Hippocampal formation (tissue), 2 donors: Measurements from ENCODE around the gene TFF2.

ENCODE experiments used
- DNase-seq, 2 donors: peaks; one replicate each; lab custom pipeline; 2025; lab: John Stamatoyannopoulos, UW

TFF2 gene

DNA sequence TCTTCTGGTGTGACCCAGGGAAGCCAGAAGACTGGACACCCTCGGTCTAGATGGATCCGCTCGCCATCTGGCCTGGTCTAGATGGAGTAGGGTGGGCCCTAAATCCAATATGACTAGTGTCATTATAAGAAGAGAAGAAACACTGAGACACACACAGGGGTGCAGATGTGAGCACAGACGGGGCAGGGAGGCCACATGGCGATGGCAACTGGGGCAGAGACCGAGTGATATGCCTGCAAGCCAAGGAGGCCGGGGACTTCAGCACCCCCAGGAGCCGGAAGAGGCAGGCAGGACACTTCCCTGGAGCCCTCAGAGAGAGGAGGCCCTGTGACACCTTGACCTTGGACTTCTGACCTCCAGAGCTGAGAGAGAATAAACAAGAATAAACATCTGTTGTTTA, 30.0 kb downstream of the TFF2 start:
- no peak for DNase-seq

DNA sequence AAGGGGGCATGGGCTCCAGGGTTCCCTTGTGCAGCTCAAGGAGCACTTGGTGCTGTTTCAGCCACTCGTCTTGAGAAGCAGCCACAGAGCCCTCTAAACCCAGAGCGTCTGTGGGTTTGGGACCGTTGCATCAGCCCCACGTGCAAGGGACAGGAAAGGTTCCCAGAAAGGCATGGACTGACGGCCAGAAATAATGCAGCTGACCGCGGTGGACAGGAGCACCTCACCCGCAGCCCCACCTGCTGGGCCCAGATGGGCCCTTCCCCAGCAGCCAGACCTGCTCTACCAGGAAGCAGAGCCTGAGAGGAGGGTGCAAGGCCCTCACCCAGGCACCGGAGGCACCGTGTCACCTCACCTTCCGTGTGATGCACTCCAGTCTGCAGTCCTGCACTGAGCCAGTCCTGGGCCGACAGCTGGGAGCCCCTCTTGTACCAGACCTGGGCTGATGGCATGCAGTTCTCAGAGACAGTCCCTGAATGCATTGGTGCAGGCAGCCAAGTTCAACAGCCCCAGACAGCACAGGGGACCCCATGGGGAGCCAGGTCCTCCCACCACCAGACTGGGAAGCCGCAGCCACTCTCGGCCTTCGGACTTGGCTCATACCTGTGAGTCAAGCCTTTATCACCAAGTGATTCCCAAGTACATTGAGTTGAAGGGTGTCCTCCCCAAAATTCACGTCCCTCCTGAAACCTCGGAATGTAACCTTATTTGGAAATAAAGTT, 30.8 kb downstream of the TFF2 start:
- DNase-seq, result no peak

DNA sequence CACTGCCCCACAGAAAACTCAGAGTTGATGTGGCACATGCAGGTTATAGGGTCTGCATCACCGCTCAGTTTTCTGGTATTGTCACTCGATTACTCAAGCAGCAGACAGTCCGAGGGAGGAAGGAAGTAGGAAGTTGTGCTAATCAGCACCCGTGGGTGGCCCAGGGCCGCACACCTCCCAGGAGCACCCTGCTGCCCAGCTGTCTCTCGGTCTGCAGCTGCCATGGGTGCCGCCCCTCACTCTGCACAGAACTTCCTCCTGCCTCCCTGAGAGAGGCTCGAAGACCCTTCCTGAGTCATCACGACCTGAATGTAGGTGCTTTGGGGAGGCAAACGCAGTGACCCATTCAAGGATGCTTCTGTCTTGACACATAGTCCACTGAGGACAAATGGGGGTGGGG, 31.4 kb downstream of the TFF2 start:
- no peak for DNase-seq

DNA sequence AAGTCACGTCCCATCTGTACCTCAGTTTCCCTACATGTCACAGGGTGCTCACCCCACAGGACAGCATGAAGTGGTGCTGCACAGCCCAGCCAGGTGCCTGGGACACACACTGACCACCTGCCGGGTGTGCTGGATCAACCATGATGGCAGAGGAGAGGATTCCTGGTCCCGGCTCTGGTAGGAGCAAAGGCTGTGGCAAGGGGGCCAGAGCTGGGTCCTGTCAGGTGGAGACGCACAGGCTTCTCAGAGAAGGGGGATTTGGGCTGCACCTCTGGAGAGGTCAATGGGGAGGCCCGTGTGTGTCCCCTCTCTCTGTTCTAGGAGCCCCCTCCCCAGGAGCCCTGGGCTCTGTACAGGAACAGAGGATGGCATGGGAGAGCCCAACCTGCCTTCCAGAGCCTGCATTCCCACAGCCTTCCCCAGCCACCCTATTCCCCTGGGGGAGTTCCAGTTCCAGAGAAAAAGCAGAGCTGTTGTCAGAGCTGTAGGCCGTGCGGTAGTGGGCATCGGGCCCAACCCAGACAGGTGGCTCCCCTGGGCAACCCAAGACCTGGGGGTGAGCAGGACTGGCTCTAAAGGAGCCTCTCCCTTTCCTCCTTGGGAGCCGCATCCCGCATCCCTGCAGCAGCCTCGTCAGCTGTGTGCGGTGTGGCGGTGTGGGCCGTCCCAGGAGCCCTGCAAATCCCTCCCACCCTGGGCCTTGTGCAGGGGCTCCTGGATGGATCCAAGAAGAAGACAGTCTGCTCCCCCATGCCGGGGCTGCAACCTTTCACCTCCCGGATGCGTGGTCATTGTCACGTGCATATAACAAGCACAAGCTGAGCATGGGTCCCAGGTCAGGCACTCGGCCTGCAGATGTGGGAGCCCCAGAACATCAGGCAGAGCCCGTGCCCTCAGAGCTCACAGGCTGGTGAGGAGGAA, 32.7 kb downstream of the TFF2 start:
- DNase-seq, result no peak

DNA sequence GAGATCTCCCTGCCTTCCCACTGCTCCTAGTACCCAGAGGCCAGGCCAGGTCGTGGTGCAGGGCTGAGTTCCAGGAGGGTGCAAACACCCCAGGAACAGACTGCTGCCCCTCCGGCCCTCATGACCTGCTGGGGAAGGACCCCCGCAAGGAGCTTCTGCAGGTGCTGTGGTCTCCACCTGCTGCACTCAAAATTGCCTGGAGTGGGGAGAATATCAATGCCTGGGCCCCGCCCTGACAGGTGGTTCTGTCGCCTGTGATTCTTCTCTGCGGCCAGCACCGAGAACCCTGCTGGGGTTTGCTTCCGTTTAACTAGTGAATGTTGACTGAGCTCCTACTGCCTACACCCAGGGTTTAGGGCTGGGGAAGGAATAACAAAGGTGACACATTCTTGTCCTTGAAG, 33.5 kb downstream of the TFF2 start:
- DNase-seq, result no peak

DNA sequence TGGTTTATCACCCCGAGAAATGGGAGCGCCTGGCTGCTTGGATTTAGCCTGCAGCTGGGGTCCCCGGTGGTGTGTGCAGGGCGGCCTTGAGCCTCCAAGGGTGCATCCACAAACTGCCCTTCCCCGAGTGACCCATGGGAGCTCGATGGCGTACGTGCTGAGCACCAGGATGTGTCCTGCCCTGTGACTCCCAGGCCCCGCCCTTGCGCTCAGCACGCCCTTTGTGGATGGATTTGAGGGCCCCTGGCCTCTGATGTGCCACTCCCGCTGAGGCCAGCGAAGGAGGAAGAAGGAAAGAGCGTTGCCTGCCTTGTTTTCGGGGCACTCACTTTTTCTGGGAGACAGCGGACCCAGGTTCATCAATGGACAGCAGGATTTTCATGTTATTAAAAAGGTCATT, 33.9 kb downstream of the TFF2 start:
- no peak for DNase-seq

DNA sequence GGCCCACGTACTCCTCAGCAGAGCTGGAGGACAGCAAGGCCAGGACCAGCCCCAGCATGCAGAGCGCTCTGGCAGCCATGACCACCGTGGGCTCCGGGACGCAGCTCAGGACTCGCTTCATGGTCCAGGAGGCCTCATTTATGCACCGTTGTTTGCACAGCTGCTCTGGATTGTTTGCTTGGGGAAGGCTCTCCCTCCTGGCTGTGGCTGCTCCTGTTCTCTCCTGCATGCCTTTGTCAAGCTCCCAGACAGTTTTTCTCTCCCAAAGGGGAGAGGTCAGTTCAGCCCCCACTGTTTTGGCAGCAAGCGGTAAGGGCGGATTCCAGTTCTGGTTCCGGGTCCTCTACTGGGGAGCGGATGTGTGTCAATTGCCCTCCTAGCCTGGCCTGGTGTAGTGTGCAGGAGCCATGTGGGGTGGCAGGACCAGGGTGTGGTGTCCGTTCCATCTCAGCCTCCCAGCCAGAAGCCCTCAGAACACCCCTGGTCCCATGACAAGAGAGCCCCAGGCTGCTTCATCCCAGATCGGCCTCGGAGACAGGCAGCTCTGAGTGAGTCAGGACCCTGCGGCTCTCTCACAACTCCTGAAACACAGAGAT, 35.4 kb downstream of the TFF2 start, which contains the start of gene TFF3:
Gene TFF3 (minus strand): TSS at position 114 of the 596 bp plus-strand sequence. CDS start 35 bp downstream, at position 79.
- DNase-seq, result no peak

DNA sequence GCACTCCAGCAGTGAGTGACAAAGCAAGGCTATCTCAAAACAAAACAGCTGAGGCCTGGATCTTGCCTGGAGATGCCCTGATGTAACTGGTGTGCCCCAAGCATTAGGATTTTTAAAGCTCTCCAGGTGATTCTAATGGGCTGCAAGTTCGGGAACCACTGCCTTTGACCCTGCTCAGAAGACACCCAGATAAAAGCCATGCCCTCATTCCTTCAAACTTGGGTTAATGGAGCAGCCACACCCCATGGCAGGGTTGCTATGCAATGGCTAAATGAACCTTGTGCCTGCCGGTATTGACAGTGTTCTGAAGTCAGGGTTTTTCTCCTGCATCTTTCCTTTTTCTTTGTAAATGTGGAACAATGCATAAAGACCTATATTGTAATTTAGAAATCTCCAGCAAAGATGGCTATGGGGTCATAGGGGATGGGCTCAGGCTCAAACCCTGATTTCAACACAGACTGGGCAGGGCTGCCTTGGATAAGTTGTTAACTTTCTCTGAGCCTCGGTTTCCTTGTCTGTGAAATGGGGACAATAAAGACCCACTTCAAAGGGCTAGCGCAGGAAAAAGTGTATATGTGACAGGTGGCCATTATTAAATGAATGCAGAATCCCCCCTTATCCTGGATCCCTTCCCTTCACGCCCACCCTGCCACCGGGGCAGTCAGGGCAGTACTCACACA, 36.0 kb downstream of the TFF2 start:
- DNase-seq, result no peak

DNA sequence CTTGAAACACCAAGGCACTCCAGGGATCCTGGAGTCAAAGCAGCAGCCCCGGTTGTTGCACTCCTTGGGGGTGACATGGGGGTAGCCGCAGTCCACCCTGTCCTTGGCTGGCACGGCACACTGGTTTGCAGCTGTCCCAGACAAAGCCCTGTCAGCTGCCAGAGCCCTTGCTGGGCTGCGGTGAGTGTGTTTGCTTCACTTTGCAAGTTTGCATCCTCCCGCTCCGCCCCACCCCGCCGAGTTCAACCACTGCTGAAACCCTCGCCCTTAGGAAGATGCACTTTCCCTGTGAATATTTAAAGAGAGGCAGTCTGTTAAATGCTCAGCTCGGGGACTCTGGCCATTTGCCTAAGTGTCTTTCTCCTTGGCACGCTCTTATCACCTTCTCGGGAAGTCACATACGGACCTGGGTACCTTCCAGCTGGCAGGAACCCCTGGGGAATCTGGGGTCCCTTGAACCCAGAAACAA, 37.3 kb downstream of the TFF2 start:
- no peak for DNase-seq

DNA sequence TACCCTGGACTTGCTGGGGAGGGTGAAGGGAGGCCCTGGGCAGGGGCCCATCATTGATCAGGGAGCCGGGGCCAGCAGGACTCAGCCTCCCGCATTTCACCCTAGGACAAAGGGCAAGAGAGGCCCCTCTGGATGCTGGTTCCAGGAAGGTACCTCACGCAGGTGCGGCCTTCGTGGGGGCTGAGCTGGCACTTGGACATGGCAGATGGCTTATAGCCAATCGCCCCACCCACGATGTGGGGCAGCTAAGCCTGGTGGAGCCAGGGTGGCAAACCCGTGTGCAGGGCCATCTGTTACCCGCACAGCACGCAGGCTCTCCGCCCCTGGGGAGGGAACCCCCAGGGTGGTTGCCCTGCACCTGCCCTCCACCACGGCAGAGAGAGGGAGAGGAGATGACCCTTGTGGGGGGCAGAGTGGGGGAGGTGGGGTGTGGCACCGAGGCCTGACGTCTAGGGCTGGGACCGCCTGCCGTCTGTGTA, 38.1 kb downstream of the TFF2 start:
- DNase-seq, result no peak

DNA sequence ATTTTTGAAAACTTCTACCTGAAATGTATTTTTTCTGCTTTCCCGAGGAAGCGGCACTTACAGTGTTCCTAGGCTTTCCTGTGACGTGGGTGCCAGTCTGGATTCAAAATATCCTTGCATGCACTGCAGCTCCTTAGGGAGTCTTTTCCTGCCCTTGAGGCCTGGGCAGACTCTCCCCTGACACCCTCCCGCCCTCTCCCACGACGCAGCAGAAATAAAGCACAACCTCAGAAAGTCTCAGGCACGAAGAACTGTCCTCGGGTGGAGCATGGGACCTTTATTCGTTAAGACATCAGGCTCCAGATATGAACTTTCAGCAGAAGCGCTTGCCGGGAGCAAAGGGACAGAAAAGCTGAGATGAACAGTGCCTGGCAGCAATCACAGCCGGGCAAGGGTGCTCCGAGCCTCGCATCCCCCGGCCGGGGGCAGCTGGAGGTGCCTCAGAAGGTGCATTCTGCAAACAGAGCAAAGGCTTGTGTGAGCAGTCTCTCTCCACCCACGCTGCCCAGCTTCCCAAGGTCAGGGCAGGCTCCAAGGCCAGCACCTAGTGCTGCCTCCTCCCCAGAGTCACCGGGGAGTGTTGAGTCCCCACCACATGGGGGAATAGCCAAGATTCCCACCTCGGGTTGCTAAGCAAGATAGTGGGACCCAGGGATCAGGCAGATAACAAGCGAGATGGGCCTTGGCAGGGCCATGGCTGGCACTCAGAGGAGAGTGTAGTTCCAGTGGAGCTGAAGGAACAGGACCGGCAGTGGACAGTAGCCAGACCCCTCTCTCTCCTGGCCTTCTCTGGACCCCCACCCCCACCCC, 38.8 kb downstream of the TFF2 start:
- no peak for DNase-seq

DNA sequence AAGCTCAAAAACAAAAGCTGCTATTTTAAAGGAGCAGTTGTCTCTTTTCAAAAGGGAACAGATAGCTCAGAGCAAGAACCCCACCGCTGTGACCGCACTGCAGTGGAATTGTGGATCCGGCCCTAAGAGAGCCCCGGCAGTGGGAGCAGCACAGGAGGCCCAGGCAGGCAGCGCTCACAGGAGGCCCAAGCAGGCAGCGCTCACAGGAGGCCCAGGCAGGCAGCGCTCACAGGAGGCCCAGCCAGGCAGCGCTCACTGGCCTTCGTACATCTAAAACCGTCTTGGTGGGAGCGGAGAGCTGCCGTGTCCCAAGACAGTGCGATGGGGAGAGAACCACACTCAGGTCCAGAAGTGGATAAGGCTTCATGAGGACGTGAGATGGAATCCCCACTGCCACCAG, 39.6 kb downstream of the TFF2 start:
- DNase-seq, result no peak

DNA sequence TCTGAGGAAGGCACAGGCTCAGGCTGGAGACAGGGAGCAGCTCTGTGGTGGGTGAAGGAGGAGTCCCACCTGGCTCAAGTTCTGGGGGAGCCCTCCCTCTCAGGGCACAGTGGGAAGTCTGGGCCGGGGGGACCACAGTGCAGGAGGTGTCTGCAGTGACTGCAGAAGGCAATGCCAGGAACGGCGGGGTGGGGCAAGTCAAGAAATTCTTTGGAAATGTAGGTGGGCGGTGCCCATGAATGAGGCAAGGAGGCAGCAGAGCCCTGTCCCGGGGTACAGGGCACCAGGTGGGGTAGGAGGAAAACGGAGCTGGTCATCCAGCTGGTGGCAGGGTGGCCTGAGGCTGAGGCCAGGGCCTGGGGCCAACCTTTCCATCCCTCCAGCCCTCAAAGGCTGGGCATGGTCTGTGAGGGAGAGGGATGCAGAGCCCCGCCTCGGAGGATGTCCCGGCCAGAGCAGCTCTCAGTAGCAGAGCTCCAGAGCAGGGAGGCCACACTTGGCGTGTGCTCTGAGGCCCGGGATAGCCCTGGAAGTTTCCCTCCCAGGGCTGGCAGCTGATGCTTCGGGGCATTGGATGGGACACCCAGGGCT, 40.3 kb downstream of the TFF2 start:
- no peak for DNase-seq

DNA sequence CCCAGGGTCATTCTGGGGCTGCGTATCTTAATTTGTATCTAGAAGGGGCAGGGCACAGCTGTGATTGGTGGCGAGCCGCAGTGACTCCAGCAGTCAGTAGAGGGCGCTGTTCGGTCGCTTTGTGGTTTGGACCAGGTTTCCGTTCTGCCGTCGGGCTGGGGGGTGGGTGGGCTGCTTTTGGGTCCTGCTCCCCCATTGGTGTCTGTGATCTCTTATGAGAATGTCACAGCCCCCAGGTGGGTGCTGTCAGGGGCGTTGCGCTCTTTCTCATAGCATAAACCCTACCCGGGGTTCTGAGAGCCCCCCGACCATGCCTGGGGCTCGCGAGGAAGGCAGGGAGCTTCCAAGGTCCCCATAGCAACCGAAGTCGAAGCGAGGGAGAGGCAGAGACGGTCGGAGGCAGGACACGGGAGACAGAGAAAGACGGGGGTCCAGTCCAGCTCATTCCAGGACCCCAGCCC, 41.0 kb downstream of the TFF2 start:
- peak in 1 of 2 donors; percentile 43 for DNase-seq

DNA sequence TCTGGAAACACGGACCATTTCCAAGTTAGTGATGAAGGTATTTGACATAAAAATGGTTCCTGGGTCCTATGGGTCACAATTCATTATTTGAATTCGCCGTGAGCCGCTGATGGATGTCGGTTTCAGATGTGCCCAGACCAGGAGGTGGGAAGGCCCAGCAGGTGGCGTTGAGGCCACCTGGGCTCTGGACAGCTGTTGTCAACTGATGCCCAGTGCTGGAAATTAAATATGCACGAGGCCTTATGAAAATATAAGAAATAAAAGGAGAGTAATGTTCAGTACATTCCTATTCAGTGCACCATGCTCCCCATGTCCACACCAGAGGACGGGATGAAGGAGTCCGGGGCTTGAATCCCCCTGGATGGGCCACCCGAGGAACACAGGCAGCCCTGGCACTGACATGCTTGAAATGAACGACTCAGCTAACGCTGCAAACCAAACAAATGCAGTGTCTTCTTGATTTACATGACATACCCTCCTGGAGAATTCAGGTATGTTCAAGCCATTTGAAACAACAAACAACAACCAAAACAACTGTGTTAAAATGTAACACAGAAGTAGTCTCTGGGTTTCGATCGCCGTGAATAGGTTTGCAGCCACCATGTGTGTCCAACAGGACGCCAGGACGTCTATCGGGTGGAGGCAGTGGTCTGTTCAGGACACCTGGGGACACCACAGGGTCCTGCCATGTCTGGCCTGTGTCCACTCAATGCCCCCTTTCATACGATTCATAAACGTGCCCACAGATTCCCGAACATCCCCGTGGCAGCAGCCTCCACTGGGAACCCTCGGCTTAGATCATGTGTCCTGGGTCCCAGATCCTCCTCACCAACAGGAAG, 41.7 kb downstream of the TFF2 start:
- DNase-seq, result no peak

DNA sequence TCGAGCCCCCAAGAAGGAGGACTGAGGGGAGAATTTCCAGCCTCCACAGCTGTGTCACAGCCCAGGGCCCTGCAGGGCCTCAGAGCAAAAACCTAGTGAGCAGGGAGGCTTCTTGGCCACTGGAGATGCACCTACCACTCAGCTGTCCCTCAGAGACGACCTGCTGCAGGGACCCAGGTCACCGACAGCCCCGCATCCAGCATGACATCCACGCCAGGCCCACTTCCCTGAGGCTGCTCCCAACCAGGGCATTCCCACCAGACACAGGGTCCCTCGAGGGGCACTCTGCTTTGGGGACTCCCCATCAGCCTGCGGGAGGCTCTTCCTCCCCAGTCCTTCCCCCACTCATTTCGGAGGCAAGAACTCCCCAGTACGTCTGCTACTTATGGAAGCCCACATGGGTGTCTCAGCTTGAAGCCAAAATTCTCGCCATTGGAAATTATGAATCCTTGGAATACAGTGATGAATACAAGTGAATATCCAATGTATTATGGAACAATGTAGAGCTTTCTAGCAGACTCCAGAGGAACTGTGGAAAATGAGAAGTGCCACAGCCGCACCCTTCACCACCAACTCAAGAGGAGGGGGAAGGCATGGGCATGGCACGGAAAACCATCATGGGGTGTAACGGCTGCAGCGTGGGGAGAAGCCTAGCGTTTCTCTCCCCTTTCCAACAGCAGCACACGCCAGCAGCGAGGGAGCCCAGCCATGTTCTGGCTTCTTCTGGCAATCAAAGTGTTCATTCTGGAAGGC, 42.5 kb downstream of the TFF2 start:
- no peak for DNase-seq

DNA sequence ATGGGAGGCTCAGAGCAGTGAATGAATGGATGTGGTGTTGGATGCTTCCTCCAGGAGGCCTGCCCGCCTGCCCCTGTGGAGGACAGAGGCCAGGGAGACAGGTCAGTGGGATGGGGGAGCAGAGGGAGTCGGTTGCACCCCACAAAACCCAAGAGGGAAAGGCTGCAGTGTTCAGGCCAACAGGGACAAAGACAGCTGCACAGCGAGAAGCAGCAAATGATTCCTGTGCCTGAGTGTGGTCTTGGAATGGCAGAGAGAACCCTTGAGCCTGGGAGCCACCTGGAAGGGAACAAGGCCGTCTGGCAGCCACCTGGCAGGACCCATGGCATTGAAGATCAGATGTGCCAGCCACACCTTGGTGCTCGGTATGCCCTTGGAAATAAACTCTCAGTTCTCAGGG, 43.7 kb downstream of the TFF2 start:
- DNase-seq, result no peak

DNA sequence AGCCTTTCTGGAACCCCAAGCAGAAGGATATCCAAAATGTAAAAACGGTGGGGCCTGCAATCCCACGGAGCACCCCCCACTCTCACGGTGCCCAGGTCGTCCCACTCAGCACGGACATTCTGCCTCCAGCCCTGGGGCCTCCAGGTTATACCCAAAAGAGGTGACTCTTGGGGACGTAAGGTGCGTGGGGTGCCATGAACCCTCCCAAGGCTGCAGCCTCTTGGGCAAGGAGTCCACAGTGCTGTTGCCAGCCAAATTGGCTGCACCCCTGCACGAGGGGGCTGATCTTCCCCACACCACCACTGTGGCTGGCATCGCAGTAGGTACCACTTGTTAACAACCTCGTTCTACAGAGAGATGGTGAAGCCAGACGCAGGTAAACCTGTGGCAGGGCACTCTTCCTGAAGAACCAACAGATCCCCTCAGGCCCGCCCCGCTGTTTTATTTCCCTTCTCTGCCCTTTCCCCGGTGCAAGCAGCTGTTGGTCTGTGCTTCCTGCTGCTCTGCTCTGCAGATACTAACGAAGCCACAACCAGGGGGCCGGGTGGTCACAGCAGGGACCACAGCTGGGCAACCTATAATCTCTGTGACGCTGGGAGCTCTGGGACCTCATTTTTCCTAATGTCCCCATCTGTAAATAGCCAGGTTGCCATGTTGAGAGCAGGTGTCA, 44.3 kb downstream of the TFF2 start:
- no peak for DNase-seq
